Right atrium auricular region (tissue), 2 donors: ENCODE data around the gene OLIG2. TPM values are rescaled to one million over a fixed set of nuclear protein-coding genes. Genes with fewer than 3 reads are reported as not detected.

Source experiments
- DNase-seq: peaks from one replicate; pipeline ENCODE4 v3.0.0-alpha.2; 2019; ENCODE audit warnings: low spot score
- H3K27ac ChIP-seq, 2 donors: fragments of 200-600 bp; sonication (generic); 1 replicate in 1 of 2; 2 replicates in 1 of 2; pipeline ENCODE4 v1.5.1; 2016 to 2019
- H3K27me3 ChIP-seq, 2 donors: fragments of 200-600 bp; sonication (generic); one replicate each; pipeline versions ENCODE4 v1.5.1 to v1.6.0; 2017 to 2019
- H3K36me3 ChIP-seq: fragments of 200-600 bp; sonication (generic); one replicate; pipeline ENCODE4 v1.5.1; 2016
- H3K4me1 ChIP-seq, 2 donors: fragments of 200-600 bp; sonication (generic); one replicate each; pipeline versions ENCODE4 v1.5.1 to v1.6.0; 2017 to 2019
- H3K4me3 ChIP-seq, 2 donors: fragments of 200-600 bp; sonication (generic); 1 replicate in 1 of 2; 2 replicates in 1 of 2; pipeline ENCODE4 v1.5.1; 2017 to 2019; ENCODE audit warnings: mild to moderate bottlenecking in 1 of 2, moderate library complexity in 1 of 2
- H3K9me3 ChIP-seq, 2 donors: fragments of 200-600 bp; sonication (generic); one replicate each; pipeline ENCODE4 v1.5.1; 2019
- CTCF ChIP-seq, 2 donors: fragments of 200-600 bp; sonication (generic); IDR thresholded peaks; one replicate each; pipeline ENCODE4 v1.5.1; 2019; ENCODE audit warnings: antibody characterized with exemption in 2 of 2
- total RNA-seq, 2 donors: library from RNA; depleted of rRNA; stranded (reverse); fragments of >200 nt; gene quantifications; one replicate each; pipeline ENCODE4 v1.1.0, GENCODE V29; 2016

The OLIG2 gene
- total RNA-seq, 2 donors from 2014 or later, result not detected

- Histone ChIP-seq H3K27me3 (peaks cover 35 to 63% of the 10 kb centered on the region in 2 donors), H3K36me3 (no peaks in the 10 kb centered on the region), H3K9me3 (no peaks in the 10 kb centered on the region), H3K27ac (no peak overlapping the region), H3K4me1 (peaks cover 0 to 58% of the 10 kb centered on the region in 2 donors), H3K4me3 (no peak overlapping the region)
- DNase-seq, result no peak
- no peak for TF ChIP-seq CTCF (IDR thresholded peaks at IDR 0.05)
Observed at GRCh38 chr21:33028287-33028670, 2.5 kb downstream of the OLIG2 start.

GRCh38 chr21:33028773-33029384 lies 3.1 kb downstream of the OLIG2 start:
- no peak overlapping the region for H3K4me3 ChIP-seq
- no peak for DNase-seq

GRCh38 chr21:33029385-33029921 lies 3.7 kb downstream of the OLIG2 start:
- DNase-seq, result no peak
- H3K4me3 ChIP-seq, result no peak overlapping the region

More at GRCh38 chr21:33028773-33029384, 3.1 kb downstream of the OLIG2 start:
- no peaks in the 10 kb centered on the region for H3K36me3 ChIP-seq
- peaks cover 36 to 57% of the 10 kb centered on the region in 2 donors for H3K27me3 ChIP-seq
- no peaks in the 10 kb centered on the region for H3K9me3 ChIP-seq
- peaks cover 0 to 52% of the 10 kb centered on the region in 2 donors for H3K4me1 ChIP-seq
- TF ChIP-seq CTCF (IDR thresholded peaks at IDR 0.05), result no peak
- H3K27ac ChIP-seq, result no peak overlapping the region

GRCh38 chr21:33029975-33030461 lies 4.3 kb downstream of the OLIG2 start:
- H3K36me3 ChIP-seq, result no peaks in the 10 kb centered on the region
- H3K4me1 ChIP-seq, result peaks cover 0 to 47% of the 10 kb centered on the region in 2 donors
- H3K27me3 ChIP-seq, result peaks cover 31 to 46% of the 10 kb centered on the region in 2 donors
- no peak overlapping the region for H3K27ac ChIP-seq
- TF ChIP-seq CTCF (IDR thresholded peaks at IDR 0.05), result no peak
- H3K4me3 ChIP-seq, result no peak overlapping the region
- no peak for DNase-seq
- no peaks in the 10 kb centered on the region for H3K9me3 ChIP-seq

More at GRCh38 chr21:33029385-33029921, 3.7 kb downstream of the OLIG2 start:
- Histone ChIP-seq H3K27me3 (peaks cover 36 to 51% of the 10 kb centered on the region in 2 donors), H3K27ac (no peak overlapping the region), H3K36me3 (no peaks in the 10 kb centered on the region), H3K9me3 (no peaks in the 10 kb centered on the region), H3K4me1 (peaks cover 0 to 47% of the 10 kb centered on the region in 2 donors)
- no peak for TF ChIP-seq CTCF (IDR thresholded peaks at IDR 0.05)

- Histone ChIP-seq H3K36me3 (no peaks in the 10 kb centered on the region), H3K27ac (no peak overlapping the region), H3K4me3 (no peak overlapping the region), H3K4me1 (peaks cover 0 to 43% of the 10 kb centered on the region in 2 donors), H3K27me3 (peaks cover 26 to 43% of the 10 kb centered on the region in 2 donors), H3K9me3 (no peaks in the 10 kb centered on the region)
- no peak for TF ChIP-seq CTCF (IDR thresholded peaks at IDR 0.05)
- DNase-seq, result no peak
Observed at GRCh38 chr21:33030633-33031032, 4.9 kb downstream of the OLIG2 start.
